BE2C (cell line): ENCODE results near the gene SEMA4B.
"Not testable (repeated sequence)": the region's sequence is repeated elsewhere in the genome, so short reads cannot be mapped to it uniquely, and the experiment has no call there.

Experiments used
- DNase-seq: peaks from one replicate; pipeline ENCODE4 v3.0.0-alpha.2; 2020
- H3K27me3 ChIP-seq: fragments of 250-450 bp; sonication (Bioruptor Pico); 2 replicates; pipeline ENCODE4 v1.5.1; 2020; ENCODE audit warnings: mild to moderate bottlenecking
- H3K36me3 ChIP-seq: fragments of 250-450 bp; sonication (Bioruptor Pico); 2 replicates; pipeline ENCODE4 v1.5.1; 2020; ENCODE audit warnings: mild to moderate bottlenecking
- H3K4me1 ChIP-seq: fragments of 250-450 bp; sonication (Bioruptor Pico); 2 replicates; pipeline ENCODE4 v1.5.1; 2020
- H3K4me3 ChIP-seq: 2 replicates; pipeline ENCODE4 v1.5.1; 2011; ENCODE audit warnings: low read depth, low read length
- H3K9me3 ChIP-seq: fragments of 250-450 bp; sonication (Bioruptor Pico); 2 replicates; pipeline ENCODE4 v1.5.1; 2020
- TF ChIP-seq, protein P1 (sequence below): IDR thresholded peaks from 2 replicates; pipeline ENCODE4 v1.5.1; 2012; ENCODE audit warnings: mild to moderate bottlenecking, low read depth, low read length

SEMA4B gene

DNA sequence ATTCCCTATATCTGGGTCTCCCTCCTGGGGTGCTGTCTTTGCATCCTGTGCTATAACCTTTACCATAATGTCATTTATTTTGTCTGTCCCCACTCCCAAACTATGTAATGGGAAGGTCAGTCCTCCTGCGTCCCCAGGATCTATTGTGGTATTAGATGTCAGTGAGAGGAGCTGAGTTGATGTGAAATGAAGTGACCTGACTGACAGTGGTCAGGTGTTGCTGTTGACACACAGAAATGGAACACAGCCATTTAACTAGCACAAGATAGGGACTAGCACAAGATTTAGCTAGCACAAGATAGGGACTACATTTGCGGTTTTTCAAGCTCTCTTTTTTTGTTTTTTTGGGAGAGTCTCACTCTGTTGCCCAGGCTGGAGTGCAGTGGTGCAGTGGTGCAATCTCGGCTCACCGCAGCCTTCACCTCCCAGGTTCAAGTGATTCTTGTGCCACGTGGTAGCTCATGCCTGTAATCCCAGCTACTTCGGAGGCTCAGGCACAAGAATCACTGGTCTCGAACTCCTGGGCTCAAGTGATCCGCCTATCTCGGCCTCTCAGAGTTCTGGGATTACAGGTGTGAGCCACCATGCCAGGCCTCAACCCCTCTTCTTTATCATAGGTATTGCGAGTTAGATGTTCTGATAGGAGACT lies 69.5 kb downstream of the SEMA4B start:
- no peaks in the 10 kb centered on the region for H3K4me1 ChIP-seq
- no peak for DNase-seq
- no peaks in the 10 kb centered on the region for H3K9me3 ChIP-seq
- no peaks in the 10 kb centered on the region for H3K27me3 ChIP-seq
- TF ChIP-seq, protein P1, sequence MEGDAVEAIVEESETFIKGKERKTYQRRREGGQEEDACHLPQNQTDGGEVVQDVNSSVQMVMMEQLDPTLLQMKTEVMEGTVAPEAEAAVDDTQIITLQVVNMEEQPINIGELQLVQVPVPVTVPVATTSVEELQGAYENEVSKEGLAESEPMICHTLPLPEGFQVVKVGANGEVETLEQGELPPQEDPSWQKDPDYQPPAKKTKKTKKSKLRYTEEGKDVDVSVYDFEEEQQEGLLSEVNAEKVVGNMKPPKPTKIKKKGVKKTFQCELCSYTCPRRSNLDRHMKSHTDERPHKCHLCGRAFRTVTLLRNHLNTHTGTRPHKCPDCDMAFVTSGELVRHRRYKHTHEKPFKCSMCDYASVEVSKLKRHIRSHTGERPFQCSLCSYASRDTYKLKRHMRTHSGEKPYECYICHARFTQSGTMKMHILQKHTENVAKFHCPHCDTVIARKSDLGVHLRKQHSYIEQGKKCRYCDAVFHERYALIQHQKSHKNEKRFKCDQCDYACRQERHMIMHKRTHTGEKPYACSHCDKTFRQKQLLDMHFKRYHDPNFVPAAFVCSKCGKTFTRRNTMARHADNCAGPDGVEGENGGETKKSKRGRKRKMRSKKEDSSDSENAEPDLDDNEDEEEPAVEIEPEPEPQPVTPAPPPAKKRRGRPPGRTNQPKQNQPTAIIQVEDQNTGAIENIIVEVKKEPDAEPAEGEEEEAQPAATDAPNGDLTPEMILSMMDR: no peak
- H3K4me3 ChIP-seq: no peak overlapping the region
- H3K36me3 ChIP-seq: peaks cover 58% of the 10 kb centered on the region

DNA sequence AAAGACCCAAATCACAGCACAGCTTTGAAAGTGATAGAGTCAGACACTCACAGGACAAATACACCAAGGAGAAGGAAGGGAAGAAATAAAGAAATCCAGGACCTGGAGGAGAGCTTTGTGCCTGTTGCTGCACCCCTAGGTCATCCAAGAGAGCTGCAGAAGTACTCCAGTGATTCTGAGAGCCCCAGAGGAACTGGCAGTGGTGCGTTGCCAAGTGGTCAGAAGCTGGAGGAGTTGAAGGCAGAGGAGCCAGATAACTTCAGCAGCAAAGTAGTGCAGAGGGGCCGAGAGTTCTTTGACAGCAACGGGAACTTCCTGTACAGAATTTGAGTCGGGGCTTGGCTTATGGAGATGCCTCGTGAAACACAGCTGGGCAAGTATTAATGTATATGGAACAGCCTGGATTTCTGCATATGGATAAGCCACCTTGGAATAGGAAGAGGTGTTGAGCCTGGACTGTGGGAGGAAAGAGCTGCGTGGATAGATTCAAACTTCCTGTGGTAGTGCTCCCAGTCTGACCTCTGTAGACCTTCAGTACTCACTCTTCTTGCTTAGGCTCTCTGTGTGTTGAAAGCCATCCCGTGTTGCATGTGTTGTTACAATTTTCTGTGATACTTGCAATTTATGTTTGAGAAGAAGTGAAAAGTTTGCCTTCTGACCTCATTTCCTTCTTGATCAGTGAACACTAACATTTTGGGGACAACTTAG lies 70.5 kb downstream of the SEMA4B start:
- Histone ChIP-seq H3K36me3 (peaks cover 58% of the 10 kb centered on the region), H3K4me1 (no peaks in the 10 kb centered on the region), H3K9me3 (no peaks in the 10 kb centered on the region), H3K4me3 (no peak overlapping the region), H3K27me3 (no peaks in the 10 kb centered on the region)
- DNase-seq: no peak
- TF ChIP-seq, protein P1: no peak

DNA sequence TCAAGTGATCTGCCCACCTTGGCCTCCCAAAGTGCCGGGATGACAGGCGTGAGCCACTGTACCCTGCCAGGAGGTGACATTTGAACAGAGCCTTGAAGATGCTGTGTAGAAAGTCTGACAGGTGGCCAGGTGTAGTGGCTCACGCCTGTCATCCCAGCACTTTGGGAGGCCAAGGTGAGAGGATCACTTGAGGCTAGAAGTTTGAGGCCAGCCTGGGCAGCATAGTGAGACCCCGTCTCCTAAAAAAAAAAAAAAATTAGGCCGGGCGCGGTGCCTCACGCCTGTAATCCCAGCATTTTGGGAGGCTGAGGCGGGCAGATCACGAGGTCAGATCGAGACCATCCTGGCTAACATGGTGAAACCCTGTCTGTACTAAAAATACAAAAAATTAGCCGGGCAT lies 77.3 kb downstream of the SEMA4B start:
- H3K4me1 ChIP-seq, H3K4me3 ChIP-seq, H3K27me3 ChIP-seq, DNase-seq, H3K9me3 ChIP-seq: not testable (repeated sequence)
- H3K36me3 ChIP-seq: peaks cover 13% of the 10 kb centered on the region
